Keratinocyte (primary cell): ENCODE data around the gene COQ4.

Experiments
- CTCF ChIP-seq, 3 experiments: IDR thresholded peaks in 1 of 3; conservative IDR thresholded peaks in 1 of 3; optimal IDR thresholded peaks in 1 of 3; 2 replicates in 2 of 3; 3 replicates in 1 of 3; pipeline versions ENCODE3 to v1.5.1; 2011; ENCODE audit warnings: low read length in 3 of 3, mild to moderate bottlenecking in 3 of 3, moderate library complexity in 2 of 3, control low read depth in 1 of 3, inconsistent platforms in 1 of 3; ENCODE audit not compliant: insufficient read depth in 2 of 3; ENCODE audit errors: extremely low read depth in 1 of 3
- EZH2 ChIP-seq: IDR thresholded peaks from one replicate; pipeline ENCODE4 v1.6.1; 2012; ENCODE audit warnings: inconsistent platforms, mild to moderate bottlenecking, low read length, moderate library complexity

- TF ChIP-seq CTCF (optimal IDR thresholded peaks at IDR 0.05 in 1 of 3, IDR thresholded peaks at IDR 0.05 in 1 of 3, conservative IDR thresholded peaks at IDR 0.05 in 1 of 3; ENCODE audit: extremely low read depth in 1 of 3, insufficient read depth in 2 of 3, low read length in 3 of 3) (no peak), EZH2 (no peak)
Observed at GRCh38 chr9:128276008-128276573, 46.5 kb upstream of the COQ4 start, which contains the start of gene SWI5.
